ENCODE results near the gene RNASEH1.
"Not testable (repeated sequence)": the region's sequence is repeated elsewhere in the genome, so short reads cannot be mapped to it uniquely, and the experiment has no call there.

The RNASEH1 gene

GRCh38 chr2:3518496-3519254, 39.5 kb downstream of the RNASEH1 start:
- peak; percentile 98 for DNase-seq (ENCODE audit: low read depth)

DNA sequence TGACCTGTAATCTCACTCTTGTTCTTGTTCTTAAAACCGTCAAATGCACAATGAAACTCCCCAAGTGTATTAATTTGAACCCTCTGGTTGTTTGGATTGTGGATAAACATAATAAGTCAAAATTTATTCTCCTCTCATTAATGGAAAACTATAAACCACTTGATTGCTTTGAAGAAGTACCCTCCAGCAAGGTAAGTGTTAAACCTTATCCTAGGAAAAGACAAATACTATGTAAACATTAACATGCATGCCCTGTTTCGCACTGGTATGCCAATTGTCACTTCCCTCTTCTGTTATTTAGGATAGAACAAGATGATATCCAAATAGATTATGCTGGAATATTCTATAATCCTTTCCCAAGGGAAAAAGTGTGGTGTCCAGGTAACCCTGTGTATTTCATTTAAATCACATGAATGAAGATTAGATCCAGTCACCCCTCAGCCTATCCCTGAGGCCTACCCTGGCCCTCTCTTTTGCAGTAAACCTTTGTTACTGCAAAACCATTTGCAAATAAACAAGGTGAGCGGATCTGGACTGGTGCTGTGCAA, 40.1 kb downstream of the RNASEH1 start:
- no peak for DNase-seq (ENCODE audit: low read depth)

DNA sequence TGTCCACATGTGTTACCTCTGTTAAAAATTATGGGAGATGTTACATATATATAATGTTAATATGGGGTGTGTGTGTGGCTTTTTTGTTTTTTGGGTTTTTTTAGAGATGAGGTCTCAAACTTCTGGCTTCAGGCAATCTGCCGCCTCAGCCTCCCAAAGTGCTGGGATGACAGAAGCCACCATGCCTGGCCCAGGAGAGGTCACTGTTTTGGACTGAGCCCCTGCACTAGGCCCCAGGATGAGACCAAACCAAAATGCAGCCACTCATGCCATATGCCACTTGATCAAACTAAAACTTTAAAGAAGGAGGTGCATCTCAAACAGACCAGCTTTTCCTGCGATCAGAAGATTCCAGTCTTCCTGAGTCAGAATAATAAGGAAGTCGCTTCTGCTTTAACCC, 41.3 kb downstream of the RNASEH1 start:
- DNase-seq (ENCODE audit: low read depth) = no peak

DNA sequence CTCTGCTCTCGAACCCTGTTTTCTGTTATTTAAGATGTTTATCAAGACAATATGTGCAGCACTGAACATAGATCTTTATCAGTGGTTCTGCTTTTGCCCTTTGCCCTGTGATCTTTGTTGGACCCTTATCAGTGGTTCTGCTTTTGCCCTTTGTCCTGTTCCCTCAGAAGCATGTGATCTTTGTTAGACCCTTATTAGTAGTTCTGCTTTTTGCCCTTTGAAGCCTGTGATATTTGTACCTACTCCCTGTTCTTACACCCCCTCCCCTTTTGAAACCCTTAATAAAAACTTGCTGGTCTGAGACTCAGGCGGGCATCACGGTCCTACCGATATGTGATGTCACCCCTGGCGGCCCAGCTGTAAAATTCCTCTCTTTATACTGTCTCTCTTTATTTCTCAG, 42.7 kb downstream of the RNASEH1 start:
- not testable (repeated sequence) for DNase-seq (ENCODE audit: low read depth)

DNA sequence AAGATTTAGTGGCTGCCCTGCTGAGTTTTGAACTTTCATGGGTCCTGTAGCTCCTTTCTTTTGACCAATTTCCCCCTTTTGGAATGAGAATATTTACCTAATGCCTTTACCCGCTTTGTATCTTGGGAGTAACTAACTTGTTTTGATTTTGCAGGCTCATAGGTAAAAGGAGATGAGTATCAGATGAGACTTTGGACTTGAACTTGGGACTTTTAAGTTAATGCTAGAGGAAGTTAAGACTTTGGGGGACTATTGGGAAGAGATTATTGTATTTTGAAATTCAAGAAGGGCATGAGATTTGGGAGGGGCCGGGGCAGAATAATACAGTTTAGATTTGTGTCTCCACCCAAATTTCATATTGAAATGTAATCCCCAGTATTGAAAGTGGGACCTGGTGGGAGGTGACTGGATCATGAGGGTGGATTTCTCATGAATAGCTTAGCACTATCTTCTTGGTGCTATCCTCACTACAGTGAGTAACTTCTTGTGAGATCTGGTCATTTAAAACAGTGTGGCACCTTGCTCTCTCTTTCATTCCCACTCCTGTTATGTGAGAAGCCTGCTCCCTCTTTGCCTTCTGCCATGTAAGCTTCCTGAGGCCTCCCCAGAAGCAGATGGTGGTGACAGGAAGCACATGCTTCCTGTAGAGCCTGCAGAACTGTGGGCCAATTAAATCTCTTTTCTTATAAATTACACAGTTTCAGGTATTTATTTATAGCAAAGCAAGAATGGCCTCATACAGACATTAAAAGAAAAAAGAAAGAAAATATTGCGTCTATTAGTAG, 44.9 kb downstream of the RNASEH1 start:
- DNase-seq (ENCODE audit: low read depth) = no peak

DNA sequence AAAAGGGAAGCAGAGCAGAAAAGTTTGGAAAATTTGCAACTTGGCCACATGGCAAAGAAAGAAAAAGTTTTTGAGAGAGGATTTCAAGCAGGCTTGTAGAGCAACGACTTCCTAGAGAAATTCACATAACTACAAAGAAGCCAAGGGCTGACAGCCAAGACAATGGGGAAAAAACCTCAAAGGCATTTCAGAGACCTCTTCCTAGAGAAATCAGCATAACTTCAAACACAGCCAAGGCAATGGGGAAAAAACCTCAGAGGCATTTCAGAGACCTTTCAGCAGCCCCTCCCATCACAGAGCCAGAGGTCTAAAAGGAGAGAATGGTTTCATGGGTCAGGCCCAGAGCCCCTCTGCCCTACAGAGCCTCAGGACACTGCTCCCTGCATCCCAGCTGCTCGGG, 46.0 kb downstream of the RNASEH1 start:
- DNase-seq (ENCODE audit: low read depth) = no peak

- peak; percentile 8 for DNase-seq (ENCODE audit: low read depth)
Measured at GRCh38 chr2:3505771-3506170, 52.4 kb downstream of the RNASEH1 start.

GRCh38 chr2:3504741-3505140, 53.4 kb downstream of the RNASEH1 start:
- DNase-seq (ENCODE audit: low read depth) = no peak

GRCh38 chr2:3503483-3503882, 54.6 kb downstream of the RNASEH1 start:
- no peak for DNase-seq (ENCODE audit: low read depth)

DNA sequence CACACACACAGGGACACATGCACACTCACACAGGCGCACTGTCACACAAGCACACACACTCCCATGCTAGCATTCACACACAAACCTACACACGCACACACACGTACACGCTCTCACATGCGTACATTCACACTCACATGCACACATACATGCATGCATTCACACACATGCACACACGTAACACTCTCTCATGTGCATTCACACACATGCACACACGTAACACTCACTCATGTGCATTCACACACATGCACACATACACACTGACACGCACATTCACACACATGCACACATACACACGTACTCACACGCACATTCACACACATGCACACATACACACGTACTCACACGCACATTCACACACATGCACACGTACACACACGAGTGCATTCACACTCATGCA, 55.1 kb downstream of the RNASEH1 start:
- no peak for DNase-seq (ENCODE audit: low read depth)

- DNase-seq (ENCODE audit: low read depth) = no peak
Measured at GRCh38 chr2:3500326-3500899, 57.7 kb downstream of the RNASEH1 start.

DNA sequence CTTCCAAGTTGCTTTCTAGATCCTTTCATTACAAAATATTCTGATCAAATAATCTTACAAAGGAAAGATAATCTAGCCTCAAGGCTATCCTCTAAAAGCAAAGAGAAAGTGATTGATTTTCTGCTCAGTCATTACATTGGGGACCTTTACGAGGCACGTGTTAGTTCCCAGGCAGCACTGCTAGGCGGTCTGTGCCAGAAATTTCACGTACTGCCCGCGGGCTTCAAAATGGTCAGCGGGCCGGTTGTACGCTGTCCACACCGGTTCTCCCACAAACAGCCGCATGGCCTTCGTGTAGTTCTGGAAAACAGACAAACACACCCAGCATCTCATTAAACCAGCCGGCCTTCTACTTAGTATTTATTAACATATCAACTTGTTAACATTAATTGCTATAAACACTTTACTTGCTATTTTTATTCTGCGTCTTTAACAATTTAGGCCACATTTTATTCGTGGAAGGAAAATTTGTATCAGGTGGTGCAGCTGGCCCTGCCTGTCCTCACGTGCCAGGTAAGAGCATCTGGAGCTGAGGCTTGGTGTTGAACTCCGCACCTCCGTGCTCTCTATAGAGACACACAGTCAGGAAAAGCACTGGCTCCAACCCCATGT, 59.2 kb downstream of the RNASEH1 start:
- DNase-seq (ENCODE audit: low read depth) = no peak

DNA sequence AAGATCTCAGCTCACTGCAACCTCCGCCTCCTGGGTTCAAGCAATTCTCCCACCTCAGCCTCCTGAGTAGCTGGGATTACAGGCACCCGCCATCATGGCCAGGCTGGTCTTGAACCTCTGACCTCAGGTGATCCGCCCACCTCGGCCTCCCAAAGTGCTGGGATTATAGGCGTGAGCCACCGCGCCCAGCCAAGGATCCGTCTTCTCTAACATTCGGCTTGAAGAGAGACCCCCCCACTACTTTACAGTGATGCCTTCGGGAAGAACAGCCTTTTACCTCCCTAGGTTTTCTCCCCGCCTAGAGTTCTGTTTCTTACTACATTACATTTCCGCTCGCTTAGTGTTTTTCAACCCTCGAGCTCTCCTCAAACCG, 61.4 kb downstream of the RNASEH1 start:
- DNase-seq (ENCODE audit: low read depth) = not testable (repeated sequence)

Measured in EH (cell line).